Measurements from ENCODE around the gene PLA2G4B. TPM values are rescaled to one million over a fixed set of nuclear protein-coding genes. Genes with fewer than 3 reads are reported as not detected.

The PLA2G4B gene
- polyA plus RNA-seq, 6 donors from 2014 or later = 0.45 to 1.5 (median 0.48) TPM; not detected in 2

GRCh38 chr15:41865490-41866055 is 26.9 kb downstream of the PLA2G4B start:
- no peaks in the 10 kb centered on the region for H3K36me3 Mint-ChIP-seq
- DNase-seq (no peak), ATAC-seq (ENCODE audit: low read depth in 2 of 2) (no peak)
- H3K4me1 Mint-ChIP-seq = peaks cover 0 to 4% (median 2%) of the 10 kb centered on the region in 3 donors
- H3K9me3 Mint-ChIP-seq = no peaks in the 10 kb centered on the region
- no peak overlapping the region for H3K4me3 Mint-ChIP-seq
- H3K27me3 Mint-ChIP-seq = peaks cover 0 to 5% (median 0%) of the 10 kb centered on the region in 3 donors
- peak overlapping the region in 1 of 6 donors; percentile 63 for H3K27ac Mint-ChIP-seq

DNA sequence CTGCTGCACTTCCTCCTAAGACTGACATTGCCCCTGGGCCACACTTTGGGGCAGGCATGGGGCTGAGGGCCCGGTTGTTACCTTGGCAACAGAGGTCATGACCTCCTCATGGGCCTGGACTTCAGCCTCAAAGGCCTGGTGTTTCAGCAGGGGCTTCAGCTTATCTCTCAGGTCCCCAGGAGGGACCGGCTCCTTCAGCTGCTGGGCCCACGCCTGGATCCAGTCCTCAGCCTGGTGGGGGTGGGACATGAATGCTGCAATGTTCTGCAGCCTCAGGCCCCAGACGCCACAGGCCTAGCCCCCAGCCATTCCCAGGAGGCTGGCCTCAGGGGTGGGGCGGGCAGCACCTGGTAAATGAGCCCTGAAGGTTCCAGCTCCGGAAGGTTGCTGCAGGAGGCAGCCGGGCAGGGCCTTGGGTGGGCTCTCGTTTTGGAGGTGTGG is 27.6 kb downstream of the PLA2G4B start:
- no peaks in the 10 kb centered on the region for H3K36me3 Mint-ChIP-seq
- DNase-seq = no peak
- no peak overlapping the region for H3K4me3 Mint-ChIP-seq
- no peaks in the 10 kb centered on the region for H3K9me3 Mint-ChIP-seq
- H3K27ac Mint-ChIP-seq = no peak overlapping the region
- ATAC-seq (ENCODE audit: low read depth in 2 of 2) = no peak
- peaks cover 0 to 5% (median 0%) of the 10 kb centered on the region in 3 donors for H3K27me3 Mint-ChIP-seq
- peaks cover 0 to 4% (median 2%) of the 10 kb centered on the region in 3 donors for H3K4me1 Mint-ChIP-seq

GRCh38 chr15:41866872-41867579 is 28.4 kb downstream of the PLA2G4B start:
- Mint-ChIP-seq H3K27ac (no peak overlapping the region), H3K4me3 (no peak overlapping the region), H3K27me3 (peaks cover 0 to 5% (median 0%) of the 10 kb centered on the region in 3 donors), H3K4me1 (peaks cover 0 to 4% (median 2%) of the 10 kb centered on the region in 3 donors), H3K36me3 (no peaks in the 10 kb centered on the region), H3K9me3 (no peaks in the 10 kb centered on the region)
- DNase-seq = no peak
- no peak for ATAC-seq (ENCODE audit: low read depth in 2 of 2)

- peaks cover 0 to 4% (median 2%) of the 10 kb centered on the region in 3 donors for H3K4me1 Mint-ChIP-seq
- no peak for DNase-seq
- no peak for ATAC-seq (ENCODE audit: low read depth in 2 of 2)
- H3K9me3 Mint-ChIP-seq = no peaks in the 10 kb centered on the region
- no peaks in the 10 kb centered on the region for H3K36me3 Mint-ChIP-seq
- peaks cover 0 to 14% (median 9%) of the 10 kb centered on the region in 3 donors for H3K27me3 Mint-ChIP-seq
- H3K27ac Mint-ChIP-seq = no peak overlapping the region
- no peak overlapping the region for H3K4me3 Mint-ChIP-seq
These were observed 29.7 kb downstream of the PLA2G4B start for GRCh38 chr15:41868321-41868720.

DNA sequence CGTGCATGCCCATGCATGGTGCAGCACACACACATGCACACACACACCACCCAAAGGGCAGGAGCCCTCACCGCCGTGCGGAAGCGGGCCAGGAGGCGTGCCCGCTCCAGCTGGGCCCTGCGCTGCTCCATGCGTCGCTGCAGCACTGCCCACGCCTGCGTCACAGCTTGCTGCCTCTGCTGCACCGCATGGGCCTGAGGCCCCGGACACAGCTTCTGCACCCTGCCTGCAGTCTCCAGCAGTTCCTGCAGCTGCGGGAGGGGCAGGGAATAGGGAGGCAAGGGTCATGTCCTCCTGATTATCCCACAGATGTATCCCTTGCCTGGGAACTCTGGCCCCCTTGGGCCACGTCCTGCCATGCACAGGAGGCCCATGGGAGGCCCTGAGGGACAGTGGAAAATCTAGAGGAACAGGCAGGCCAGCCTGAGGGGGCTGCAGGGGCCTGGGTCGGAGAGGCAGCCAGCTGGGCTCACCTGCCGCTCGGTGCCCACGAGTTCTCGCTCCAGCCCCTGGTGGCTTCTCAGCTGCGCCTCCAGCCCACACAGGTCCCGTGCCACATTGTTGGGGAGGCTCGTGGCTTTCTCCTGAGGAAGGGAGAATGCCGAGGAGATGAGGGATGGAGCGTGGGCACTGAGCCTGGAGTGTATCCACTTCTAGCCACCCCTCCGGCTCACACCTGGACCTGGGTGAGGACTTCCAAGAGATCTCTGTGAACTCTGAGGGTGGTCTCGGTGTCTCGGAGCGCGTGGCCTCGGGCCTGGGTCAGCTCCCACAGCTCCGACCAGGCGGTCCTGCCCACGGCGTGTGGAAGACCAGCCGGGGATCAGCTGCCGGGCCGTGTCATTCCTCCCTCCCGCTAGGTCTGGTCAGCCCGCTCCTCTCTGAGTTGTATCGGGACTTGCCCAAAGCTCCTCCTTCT is 31.4 kb downstream of the PLA2G4B start:
- peaks cover 0 to 4% (median 2%) of the 10 kb centered on the region in 3 donors for H3K4me1 Mint-ChIP-seq
- H3K27me3 Mint-ChIP-seq = peaks cover 0 to 17% (median 17%) of the 10 kb centered on the region in 3 donors
- peak overlapping the region in 2 of 6 donors; percentile 54 to 58 for H3K27ac Mint-ChIP-seq
- DNase-seq = no peak
- peak overlapping the region in 1 of 8 donors; percentile 52 for H3K4me3 Mint-ChIP-seq
- H3K36me3 Mint-ChIP-seq = no peaks in the 10 kb centered on the region
- H3K9me3 Mint-ChIP-seq = no peaks in the 10 kb centered on the region
- ATAC-seq (ENCODE audit: low read depth in 2 of 2) = no peak

DNA sequence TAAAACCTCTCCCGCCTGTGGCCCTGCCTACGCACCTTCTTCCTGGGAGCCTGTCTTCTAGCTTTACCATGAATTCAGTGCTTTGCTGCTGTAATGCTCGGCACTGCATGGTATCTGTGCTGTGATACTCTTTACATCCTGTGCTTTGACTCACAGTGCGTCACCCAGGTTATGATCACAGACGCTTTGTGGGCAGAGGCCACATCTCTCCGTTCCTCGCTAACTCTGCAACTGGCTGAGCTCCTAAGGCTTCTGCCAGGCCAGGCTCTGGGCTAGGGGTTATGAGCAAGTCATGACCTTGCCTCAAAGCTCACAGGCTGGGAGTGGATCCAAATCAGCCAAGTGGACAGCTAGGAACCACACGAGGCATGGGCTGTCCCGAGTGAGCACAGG is 32.0 kb downstream of the PLA2G4B start:
- Mint-ChIP-seq H3K27ac (peak overlapping the region in 1 of 6 donors; percentile 54), H3K4me3 (peak overlapping the region in 1 of 8 donors; percentile 52), H3K4me1 (peaks cover 0 to 11% (median 7%) of the 10 kb centered on the region in 3 donors), H3K36me3 (no peaks in the 10 kb centered on the region), H3K9me3 (no peaks in the 10 kb centered on the region), H3K27me3 (peaks cover 0 to 17% (median 17%) of the 10 kb centered on the region in 3 donors)
- DNase-seq (no peak), ATAC-seq (ENCODE audit: low read depth in 2 of 2) (no peak)

DNA sequence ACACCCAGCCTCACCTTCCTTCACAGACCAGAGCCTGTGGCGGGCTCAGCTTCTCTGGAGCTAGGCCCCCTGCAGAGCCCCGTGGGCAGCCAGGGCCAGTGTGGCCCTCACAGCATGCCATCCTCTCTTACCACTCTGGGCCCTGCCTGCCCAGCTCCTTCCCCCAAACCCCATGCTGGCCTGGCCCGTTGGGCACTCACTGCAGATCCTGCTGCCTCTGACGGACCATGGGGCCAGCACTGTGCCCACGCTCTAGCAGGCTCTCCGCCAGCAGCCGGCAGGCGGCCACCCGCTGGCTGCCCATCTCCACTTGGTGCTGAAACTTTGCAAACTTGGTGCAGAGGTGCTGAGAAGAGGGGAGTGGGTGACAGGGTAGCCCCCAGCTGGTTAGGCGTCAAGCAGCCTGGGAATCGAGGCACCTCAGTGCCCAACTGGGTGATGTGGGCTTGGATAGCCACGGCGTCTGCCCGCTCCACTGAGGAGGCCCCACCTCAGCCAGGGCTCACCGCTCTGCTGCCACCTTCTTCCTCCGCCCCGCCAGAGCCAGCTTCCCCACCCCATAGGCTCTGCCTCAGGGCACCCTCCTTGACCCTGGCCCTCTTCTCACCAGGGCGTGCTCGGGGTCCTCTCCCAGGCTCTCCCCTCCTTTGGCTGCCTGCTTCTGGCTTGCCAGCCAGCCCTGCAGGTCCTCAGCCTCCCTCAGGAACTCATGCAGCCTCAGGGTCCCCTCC is 32.7 kb downstream of the PLA2G4B start:
- Mint-ChIP-seq H3K4me1 (peaks cover 5 to 17% (median 13%) of the 10 kb centered on the region in 3 donors), H3K4me3 (no peak overlapping the region), H3K36me3 (no peaks in the 10 kb centered on the region), H3K27ac (peak overlapping the region in 1 of 6 donors; percentile 53), H3K9me3 (no peaks in the 10 kb centered on the region), H3K27me3 (peaks cover 0 to 17% (median 17%) of the 10 kb centered on the region in 3 donors)
- ATAC-seq (ENCODE audit: low read depth in 2 of 2) = no peak
- no peak for DNase-seq

DNA sequence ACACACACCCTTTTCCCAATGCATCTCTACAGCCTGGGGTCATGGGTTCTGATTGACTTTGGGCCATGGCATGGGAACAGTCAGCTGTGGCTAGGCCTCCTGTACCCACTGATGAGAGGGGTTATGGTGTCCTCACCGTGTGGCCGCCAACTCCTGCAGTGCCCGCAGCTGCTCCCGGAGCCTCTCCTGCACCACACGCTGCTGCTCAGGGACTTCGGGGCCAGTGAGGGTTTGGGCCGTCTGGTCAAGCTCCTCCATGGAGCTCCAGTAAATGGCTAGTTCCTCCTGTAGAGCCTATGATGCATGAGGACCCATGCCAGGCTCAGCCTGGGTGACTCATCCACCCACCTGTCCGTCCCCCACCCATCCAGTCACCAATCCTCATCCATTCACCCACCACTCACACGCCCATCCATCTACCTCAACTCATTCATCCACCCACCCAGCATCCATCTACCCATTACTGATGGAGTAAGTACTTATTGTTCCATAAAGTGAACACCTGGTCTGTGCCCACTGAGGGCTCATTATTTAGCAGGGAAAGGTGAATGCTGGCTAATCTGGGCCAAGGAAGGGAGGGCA is 33.6 kb downstream of the PLA2G4B start:
- Mint-ChIP-seq H3K27ac (no peak overlapping the region), H3K9me3 (no peaks in the 10 kb centered on the region), H3K4me3 (no peak overlapping the region), H3K36me3 (no peaks in the 10 kb centered on the region), H3K4me1 (peaks cover 5 to 18% (median 14%) of the 10 kb centered on the region in 3 donors), H3K27me3 (peaks cover 0 to 17% (median 17%) of the 10 kb centered on the region in 3 donors)
- DNase-seq = no peak
- ATAC-seq (ENCODE audit: low read depth in 2 of 2) = no peak

- no peak for ATAC-seq (ENCODE audit: low read depth in 2 of 2)
- Mint-ChIP-seq H3K36me3 (no peaks in the 10 kb centered on the region), H3K4me1 (peaks cover 5 to 17% (median 11%) of the 10 kb centered on the region in 3 donors), H3K9me3 (no peaks in the 10 kb centered on the region), H3K4me3 (no peak overlapping the region), H3K27me3 (peaks cover 0 to 18% (median 15%) of the 10 kb centered on the region in 3 donors), H3K27ac (no peak overlapping the region)
- no peak for DNase-seq
These were observed 35.1 kb downstream of the PLA2G4B start for GRCh38 chr15:41873711-41874110.

- H3K9me3 Mint-ChIP-seq = no peaks in the 10 kb centered on the region
- H3K4me1 Mint-ChIP-seq = peaks cover 5 to 14% (median 11%) of the 10 kb centered on the region in 3 donors
- DNase-seq (no peak), ATAC-seq (ENCODE audit: low read depth in 2 of 2) (no peak)
- H3K36me3 Mint-ChIP-seq = no peaks in the 10 kb centered on the region
- H3K27me3 Mint-ChIP-seq = peaks cover 2 to 28% (median 19%) of the 10 kb centered on the region in 3 donors
- H3K4me3 Mint-ChIP-seq = no peak overlapping the region
- H3K27ac Mint-ChIP-seq = no peak overlapping the region
These were observed 36.1 kb downstream of the PLA2G4B start for GRCh38 chr15:41874736-41875135.

GRCh38 chr15:41876007-41876406 is 37.4 kb downstream of the PLA2G4B start:
- H3K4me3 Mint-ChIP-seq = peak overlapping the region in 1 of 8 donors; percentile 14
- no peaks in the 10 kb centered on the region for H3K36me3 Mint-ChIP-seq
- no peak overlapping the region for H3K27ac Mint-ChIP-seq
- ATAC-seq (ENCODE audit: low read depth in 2 of 2) (peak; percentile 76 to 77), DNase-seq (peak; percentile 14)
- H3K27me3 Mint-ChIP-seq = peaks cover 6 to 40% (median 30%) of the 10 kb centered on the region in 3 donors
- peaks cover 9 to 14% (median 11%) of the 10 kb centered on the region in 3 donors for H3K4me1 Mint-ChIP-seq
- no peaks in the 10 kb centered on the region for H3K9me3 Mint-ChIP-seq

DNA sequence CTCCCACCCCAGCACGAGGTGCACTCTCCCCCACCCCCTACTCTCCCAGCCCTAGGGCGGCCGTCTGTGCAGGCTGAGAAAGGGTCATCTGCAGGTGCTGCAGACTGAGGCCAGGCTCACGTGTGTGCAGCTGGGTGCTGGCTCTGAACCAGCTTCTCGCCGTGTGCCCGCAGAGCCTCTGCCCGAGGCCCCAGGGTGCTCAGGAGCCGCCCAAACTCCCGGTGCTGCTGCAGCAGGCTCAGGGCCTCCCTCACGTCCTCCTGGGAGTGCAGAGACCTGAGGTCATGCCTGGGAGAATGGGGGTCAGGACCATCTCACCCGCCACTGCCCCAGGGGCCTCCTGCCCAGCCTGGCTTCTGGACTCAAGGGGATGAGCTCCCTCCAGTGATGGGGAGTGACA is 38.0 kb downstream of the PLA2G4B start:
- Mint-ChIP-seq H3K4me1 (peaks cover 14 to 20% (median 15%) of the 10 kb centered on the region in 3 donors), H3K9me3 (no peaks in the 10 kb centered on the region), H3K36me3 (no peaks in the 10 kb centered on the region), H3K27me3 (peaks cover 11 to 46% (median 36%) of the 10 kb centered on the region in 3 donors), H3K4me3 (no peak overlapping the region), H3K27ac (no peak overlapping the region)
- ATAC-seq (ENCODE audit: low read depth in 2 of 2) = no peak
- no peak for DNase-seq

All from naive B cell (primary cell).